Measurements from ENCODE around the gene BMP7.

DNA sequence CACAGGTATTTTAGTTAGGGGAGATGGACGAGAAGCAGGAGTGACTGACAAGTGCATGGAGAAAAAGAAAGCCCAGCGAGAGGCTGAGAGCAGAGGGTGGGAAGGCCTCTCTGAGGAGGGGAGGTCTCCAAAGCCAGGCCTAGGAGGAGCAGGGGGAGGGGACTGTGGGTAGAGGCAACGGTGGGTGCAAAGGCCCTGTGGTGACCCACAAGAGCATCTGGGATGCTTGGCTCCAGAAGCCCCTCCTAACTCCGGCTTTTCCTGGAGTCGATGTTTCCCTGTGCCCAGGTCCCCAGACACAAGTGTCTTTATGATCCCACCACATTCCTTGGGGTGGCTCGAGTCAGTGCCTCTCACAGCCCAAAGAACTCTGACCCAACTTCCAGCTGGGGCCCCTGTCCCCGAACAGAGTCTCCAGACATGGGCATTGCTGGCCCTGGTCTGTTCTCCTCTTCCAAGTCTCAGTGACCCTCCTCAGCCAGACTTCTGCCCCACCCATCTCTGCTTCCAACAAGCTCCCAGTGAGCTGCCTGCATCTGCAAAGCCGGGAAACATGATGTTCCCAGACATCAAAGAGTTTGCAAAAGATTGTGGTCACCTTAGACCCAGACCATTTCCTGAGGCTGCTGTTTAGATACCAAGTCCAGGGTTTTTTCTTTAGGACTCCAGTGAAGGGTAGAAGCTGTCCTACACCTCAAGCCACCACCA, 11.1 kb upstream of the BMP7 start:
- TF ChIP-seq CTCF (tag by site-specific recombination; IDR thresholded peaks at IDR 0.05) (no peak), ZNF140 (tag by site-specific recombination; IDR thresholded peaks at IDR 0.05) (no peak), ZNF350 (tag by site-specific recombination; IDR thresholded peaks at IDR 0.05) (no peak), ZSCAN30 (tag by site-specific recombination; IDR thresholded peaks at IDR 0.05) (no peak), ZNF18 (tag by site-specific recombination; IDR thresholded peaks at IDR 0.05) (no peak)
- TF ChIP-seq, protein P1, sequence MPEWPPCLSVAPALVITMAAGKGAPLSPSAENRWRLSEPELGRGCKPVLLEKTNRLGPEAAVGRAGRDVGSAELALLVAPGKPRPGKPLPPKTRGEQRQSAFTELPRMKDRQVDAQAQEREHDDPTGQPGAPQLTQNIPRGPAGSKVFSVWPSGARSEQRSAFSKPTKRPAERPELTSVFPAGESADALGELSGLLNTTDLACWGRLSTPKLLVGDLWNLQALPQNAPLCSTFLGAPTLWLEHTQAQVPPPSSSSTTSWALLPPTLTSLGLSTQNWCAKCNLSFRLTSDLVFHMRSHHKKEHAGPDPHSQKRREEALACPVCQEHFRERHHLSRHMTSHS (tag by site-specific recombination; IDR thresholded peaks at IDR 0.05): no peak
- TF ChIP-seq, protein P2, sequence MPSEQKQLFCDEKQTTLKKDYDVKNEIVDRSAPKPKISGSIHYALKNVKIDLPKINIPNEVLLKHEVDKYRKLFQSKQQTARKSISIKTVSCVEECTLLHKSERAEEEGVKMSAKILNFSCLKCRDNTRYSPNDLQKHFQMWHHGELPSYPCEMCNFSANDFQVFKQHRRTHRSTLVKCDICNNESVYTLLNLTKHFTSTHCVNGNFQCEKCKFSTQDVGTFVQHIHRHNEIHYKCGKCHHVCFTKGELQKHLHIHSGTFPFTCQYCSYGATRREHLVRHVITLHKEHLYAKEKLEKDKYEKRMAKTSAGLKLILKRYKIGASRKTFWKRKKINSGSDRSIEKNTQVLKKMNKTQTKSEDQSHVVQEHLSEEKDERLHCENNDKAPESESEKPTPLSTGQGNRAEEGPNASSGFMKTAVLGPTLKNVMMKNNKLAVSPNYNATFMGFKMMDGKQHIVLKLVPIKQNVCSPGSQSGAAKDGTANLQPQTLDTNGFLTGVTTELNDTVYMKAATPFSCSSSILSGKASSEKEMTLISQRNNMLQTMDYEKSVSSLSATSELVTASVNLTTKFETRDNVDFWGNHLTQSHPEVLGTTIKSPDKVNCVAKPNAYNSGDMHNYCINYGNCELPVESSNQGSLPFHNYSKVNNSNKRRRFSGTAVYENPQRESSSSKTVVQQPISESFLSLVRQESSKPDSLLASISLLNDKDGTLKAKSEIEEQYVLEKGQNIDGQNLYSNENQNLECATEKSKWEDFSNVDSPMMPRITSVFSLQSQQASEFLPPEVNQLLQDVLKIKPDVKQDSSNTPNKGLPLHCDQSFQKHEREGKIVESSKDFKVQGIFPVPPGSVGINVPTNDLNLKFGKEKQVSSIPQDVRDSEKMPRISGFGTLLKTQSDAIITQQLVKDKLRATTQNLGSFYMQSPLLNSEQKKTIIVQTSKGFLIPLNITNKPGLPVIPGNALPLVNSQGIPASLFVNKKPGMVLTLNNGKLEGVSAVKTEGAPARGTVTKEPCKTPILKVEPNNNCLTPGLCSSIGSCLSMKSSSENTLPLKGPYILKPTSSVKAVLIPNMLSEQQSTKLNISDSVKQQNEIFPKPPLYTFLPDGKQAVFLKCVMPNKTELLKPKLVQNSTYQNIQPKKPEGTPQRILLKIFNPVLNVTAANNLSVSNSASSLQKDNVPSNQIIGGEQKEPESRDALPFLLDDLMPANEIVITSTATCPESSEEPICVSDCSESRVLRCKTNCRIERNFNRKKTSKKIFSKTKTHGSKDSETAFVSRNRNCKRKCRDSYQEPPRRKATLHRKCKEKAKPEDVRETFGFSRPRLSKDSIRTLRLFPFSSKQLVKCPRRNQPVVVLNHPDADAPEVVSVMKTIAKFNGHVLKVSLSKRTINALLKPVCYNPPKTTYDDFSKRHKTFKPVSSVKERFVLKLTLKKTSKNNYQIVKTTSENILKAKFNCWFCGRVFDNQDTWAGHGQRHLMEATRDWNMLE (tag by site-specific recombination; conservative IDR thresholded peaks at IDR 0.05; ENCODE audit: low read depth): no peak
